NK-92 (cell line): Measurements from ENCODE around the gene PALLD.
"Not testable (repeated sequence)": the region's sequence is repeated elsewhere in the genome, so short reads cannot be mapped to it uniquely, and the experiment has no call there.

Experiments
- DNase-seq: peaks from one replicate; lab custom pipeline; 2025; ENCODE audit not compliant: unreplicated experiment; lab: John Stamatoyannopoulos, UW

The PALLD gene

GRCh38 chr4:168490711-168491110, 6.1 kb upstream of the PALLD start:
- DNase-seq, result no peak

- DNase-seq, result no peak
Observed at GRCh38 chr4:168491563-168491962, 5.3 kb upstream of the PALLD start.

- DNase-seq, result no peak
Observed at GRCh38 chr4:168498251-168498650, 1.4 kb downstream of the PALLD start.

- no peak for DNase-seq
Observed at GRCh38 chr4:168499241-168499640, 2.4 kb downstream of the PALLD start.

- no peak for DNase-seq
Observed at GRCh38 chr4:168501407-168501806, 4.6 kb downstream of the PALLD start.

GRCh38 chr4:168502861-168503260, 6.0 kb downstream of the PALLD start:
- DNase-seq, result no peak

GRCh38 chr4:168503652-168504362, 7.0 kb downstream of the PALLD start:
- DNase-seq, result no peak

- no peak for DNase-seq
Observed at GRCh38 chr4:168504526-168504925, 7.7 kb downstream of the PALLD start.

- no peak for DNase-seq
Observed at GRCh38 chr4:168506014-168506413, 9.2 kb downstream of the PALLD start.

- DNase-seq, result no peak
Observed at GRCh38 chr4:168507178-168507815, 10.4 kb downstream of the PALLD start.

- no peak for DNase-seq
Observed at GRCh38 chr4:168508683-168509082, 11.8 kb downstream of the PALLD start.

GRCh38 chr4:168509786-168510185, 12.9 kb downstream of the PALLD start:
- no peak for DNase-seq

- DNase-seq, result no peak
Observed at GRCh38 chr4:168511780-168512489, 15.1 kb downstream of the PALLD start.

GRCh38 chr4:168513826-168514225, 17.0 kb downstream of the PALLD start:
- DNase-seq, result not testable (repeated sequence)

- no peak for DNase-seq
Observed at GRCh38 chr4:168514249-168514852, 17.5 kb downstream of the PALLD start.

GRCh38 chr4:168515222-168516011, 18.6 kb downstream of the PALLD start:
- no peak for DNase-seq

- no peak for DNase-seq
Observed at GRCh38 chr4:168516841-168517240, 20.0 kb downstream of the PALLD start.

- DNase-seq, result no peak
Observed at GRCh38 chr4:168519576-168519975, 22.7 kb downstream of the PALLD start.

- DNase-seq, result no peak
Observed at GRCh38 chr4:168521721-168522120, 24.9 kb downstream of the PALLD start.

GRCh38 chr4:168522356-168522755, 25.5 kb downstream of the PALLD start:
- no peak for DNase-seq
